SK-N-SH (cell line): ENCODE data around the gene ARHGAP29. TPM values are rescaled to one million over a fixed set of nuclear protein-coding genes. Genes with fewer than 3 reads are reported as not detected.
A peak's percentile ranks its signal among the peaks of the same experiment; 100 is the strongest.

Experiments used
- CTCF ChIA-PET: fragments of 300-600, 350-600 bp; formaldehyde crosslinking; extraction: SDS; loops from one replicate; lab custom pipeline; 2021; lab: Yijun Ruan, JAX
- POLR2A ChIA-PET: fragments of 350-600 bp; sonication (Branson Sonifier 250); formaldehyde crosslinking; extraction: SDS; loops from one replicate; lab custom pipeline; 2020; ENCODE audit warnings: antibody characterized with exemption, inconsistent platforms; lab: Yijun Ruan, JAX
- DNase-seq: peaks from one replicate; pipeline ENCODE4 v3.0.0; 2012
- H2AFZ ChIP-seq: fragments of 200-600 bp; sonication (generic); 2 replicates; pipeline ENCODE4 v1.8.1; 2016; ENCODE audit warnings: antibody characterized with exemption, mild to moderate bottlenecking, low read depth
- H3F3A ChIP-seq: fragments of 200-600 bp; sonication (generic); replicated peaks from 2 replicates; pipeline ENCODE3; 2016; ENCODE audit warnings: antibody characterized with exemption, mild to moderate bottlenecking; ENCODE audit not compliant: insufficient read depth
- H3K27ac ChIP-seq, 2 experiments: fragments of 200-500 bp in 1 of 2; fragments of 200-600 bp in 1 of 2; sonication (Bioruptor generic) in 1 of 2; sonication (generic), shearing (Covaris generic) in 1 of 2; 2 replicates each; pipeline versions ENCODE4 v1.5.1 to v1.6.1; 2014 to 2016; ENCODE audit warnings: low read depth in 2 of 2, inconsistent platforms in 1 of 2, low read length in 1 of 2, mild to moderate bottlenecking in 1 of 2, mixed read lengths in 1 of 2
- H3K27me3 ChIP-seq: fragments of 200-600 bp; sonication (generic), shearing (Covaris generic); 2 replicates; pipeline ENCODE4 v1.6.1; 2016; ENCODE audit warnings: mixed run types; ENCODE audit not compliant: insufficient read depth
- H3K36me3 ChIP-seq, 2 experiments: fragments of 200-500 bp in 1 of 2; fragments of 200-600 bp in 1 of 2; sonication (Bioruptor generic) in 1 of 2; sonication (generic) in 1 of 2; replicated peaks in 1 of 2; 2 replicates each; pipeline versions ENCODE3 to v1.5.1; 2014 to 2016; ENCODE audit warnings: low read length in 1 of 2, mild to moderate bottlenecking in 1 of 2; ENCODE audit not compliant: insufficient read depth in 2 of 2, control insufficient read depth in 1 of 2
- H3K4me1 ChIP-seq, 2 experiments: fragments of 200-500 bp in 1 of 2; fragments of 200-600 bp in 1 of 2; sonication (Bioruptor generic) in 1 of 2; sonication (generic), shearing (Covaris generic) in 1 of 2; 2 replicates each; pipeline versions ENCODE4 v1.5.1 to v1.6.1; 2014 to 2016; ENCODE audit warnings: low read depth in 1 of 2, low read length in 1 of 2, mixed run types in 1 of 2; ENCODE audit not compliant: insufficient read depth in 2 of 2, control insufficient read depth in 1 of 2
- H3K4me2 ChIP-seq: fragments of 200-600 bp; sonication (generic), shearing (Covaris generic); 2 replicates; pipeline ENCODE4 v1.6.1; 2017; ENCODE audit warnings: mixed run types
- H3K4me3 ChIP-seq, 2 experiments: fragments of 200-500 bp in 1 of 2; fragments of 200-600 bp in 1 of 2; sonication (Bioruptor generic) in 1 of 2; sonication (generic), shearing (Covaris generic) in 1 of 2; 2 replicates each; pipeline versions ENCODE4 v1.5.1 to v1.8.1; 2014 to 2016; ENCODE audit warnings: low read depth in 2 of 2, inconsistent platforms in 1 of 2, low read length in 1 of 2, mild to moderate bottlenecking in 1 of 2, mixed read lengths in 1 of 2, moderate library complexity in 1 of 2
- H3K79me2 ChIP-seq: fragments of 200-600 bp; sonication (generic); 2 replicates; pipeline ENCODE4 v1.8.1; 2017; ENCODE audit warnings: mild to moderate bottlenecking; ENCODE audit not compliant: insufficient read depth
- H3K9ac ChIP-seq: fragments of 200-600 bp; sonication (generic); 2 replicates; pipeline ENCODE4 v1.6.1; 2017; ENCODE audit warnings: mixed run types
- H3K9me2 ChIP-seq: fragments of 200-600 bp; sonication (generic); 2 replicates; pipeline ENCODE4 v1.6.1; 2017; ENCODE audit warnings: mixed run types
- H3K9me3 ChIP-seq: fragments of 200-600 bp; sonication (generic); 2 replicates; pipeline ENCODE4 v1.6.1; 2017; ENCODE audit warnings: mixed run types, mild to moderate bottlenecking, moderate library complexity
- H4K20me1 ChIP-seq: fragments of 200-600 bp; sonication (generic); 2 replicates; pipeline ENCODE4 v1.6.1; 2017; ENCODE audit warnings: mild to moderate bottlenecking, mixed run types; ENCODE audit not compliant: insufficient read depth
- CHD2 ChIP-seq: fragments of 150-350 bp; IDR thresholded peaks from 2 replicates; pipeline ENCODE4 v1.6.1; 2018; ENCODE audit warnings: low read length; ENCODE audit not compliant: partially characterized antibody
- ELF1 ChIP-seq: IDR thresholded peaks from 2 replicates; pipeline ENCODE4 v1.4.0; 2012
- EP300 ChIP-seq, 2 experiments: IDR thresholded peaks; 2 replicates each; pipeline versions ENCODE4 v1.4.0 to v1.6.1; 2012; ENCODE audit warnings: borderline replicate concordance in 1 of 2, low read depth in 1 of 2, low read length in 1 of 2
- FOSL2 ChIP-seq: IDR thresholded peaks from 2 replicates; pipeline ENCODE4 v1.4.0; 2012; ENCODE audit warnings: low read depth, mild to moderate bottlenecking, moderate library complexity, borderline replicate concordance
- FOXM1 ChIP-seq: IDR thresholded peaks from 2 replicates; pipeline ENCODE4 v1.4.0; 2012; ENCODE audit warnings: low read depth, mild to moderate bottlenecking
- GATA2 ChIP-seq: sonication (generic); formaldehyde crosslinking; IDR thresholded peaks from 2 replicates; pipeline ENCODE4 v1.5.0; 2020; ENCODE audit warnings: mild to moderate bottlenecking, missing genetic modification reagents
- JUND ChIP-seq: IDR thresholded peaks from 2 replicates; pipeline ENCODE4 v1.4.0; 2012
- MEF2A ChIP-seq: IDR thresholded peaks from 2 replicates; pipeline ENCODE4 v1.4.0; 2012; ENCODE audit warnings: low read depth, borderline replicate concordance
- NFIC ChIP-seq: IDR thresholded peaks from 2 replicates; pipeline ENCODE4 v1.4.0; 2012; ENCODE audit warnings: borderline replicate concordance
- NRF1 ChIP-seq: IDR thresholded peaks from 2 replicates; pipeline ENCODE4 v1.6.1; 2012; ENCODE audit warnings: low read depth, mild to moderate bottlenecking, low read length
- POLR2AphosphoS5 ChIP-seq: IDR thresholded peaks from 2 replicates; pipeline ENCODE4 v1.6.1; 2012; ENCODE audit warnings: low read depth, low read length
- RAD21 ChIP-seq: IDR thresholded peaks from 2 replicates; pipeline ENCODE4 v1.6.1; 2012; ENCODE audit warnings: mild to moderate bottlenecking, low read length
- RCOR1 ChIP-seq: fragments of 150-350 bp; IDR thresholded peaks from 2 replicates; pipeline ENCODE4 v1.6.1; 2017; ENCODE audit warnings: antibody characterized with exemption, low read length
- RFX5 ChIP-seq: IDR thresholded peaks from 2 replicates; pipeline ENCODE4 v1.6.1; 2012; ENCODE audit warnings: mild to moderate bottlenecking, improper control_type of control experiment, low read length
- RXRA ChIP-seq: IDR thresholded peaks from 2 replicates; pipeline ENCODE4 v1.4.0; 2012; ENCODE audit warnings: low read depth, mild to moderate bottlenecking, borderline replicate concordance
- SIN3A ChIP-seq: IDR thresholded peaks from 2 replicates; pipeline ENCODE4 v1.6.1; 2012; ENCODE audit warnings: low read depth, mild to moderate bottlenecking, low read length, moderate library complexity, borderline replicate concordance
- SMC3 ChIP-seq: IDR thresholded peaks from 2 replicates; pipeline ENCODE4 v1.6.1; 2012; ENCODE audit warnings: low read depth, low read length, improper control_type of control experiment
- TCF12 ChIP-seq: IDR thresholded peaks from 2 replicates; pipeline ENCODE4 v1.4.0; 2012
- TEAD4 ChIP-seq: IDR thresholded peaks from 2 replicates; pipeline ENCODE4 v1.4.0; 2012; ENCODE audit warnings: mild to moderate bottlenecking, borderline replicate concordance; ENCODE audit not compliant: insufficient read depth
- WGBS: methylation state at CpG from one replicate; pipeline ENCODE4 v1.1.6; 2017; ENCODE audit warnings: low lambda C conversion rate; 5-methylcytosine and 5-hydroxymethylcytosine counted together
- polyA plus RNA-seq, 3 experiments: library from polyadenylated mRNA; depleted of rRNA; stranded (reverse); fragments of >200 nt; gene quantifications; 2 replicates each; pipeline ENCODE4 v1.2.3, GENCODE V29; 2012
- TF ChIP-seq, protein P1 (sequence below): IDR thresholded peaks from 2 replicates; pipeline ENCODE4; 2012
- TF ChIP-seq, protein P2 (sequence below): fragments of 150-350 bp; IDR thresholded peaks from 2 replicates; pipeline ENCODE4 v1.6.1; 2017; ENCODE audit warnings: antibody characterized with exemption, low read length, low read depth, borderline replicate concordance
- TF ChIP-seq, protein P3 (sequence below): fragments of 150-350 bp; IDR thresholded peaks from 2 replicates; pipeline ENCODE4 v1.6.1; 2016; ENCODE audit warnings: mild to moderate bottlenecking, low read depth, low read length

Gene ARHGAP29
- polyA plus RNA-seq, 1 of the 3 experiments (the other 2 are of a cell fraction), result 20.1 TPM

DNA sequence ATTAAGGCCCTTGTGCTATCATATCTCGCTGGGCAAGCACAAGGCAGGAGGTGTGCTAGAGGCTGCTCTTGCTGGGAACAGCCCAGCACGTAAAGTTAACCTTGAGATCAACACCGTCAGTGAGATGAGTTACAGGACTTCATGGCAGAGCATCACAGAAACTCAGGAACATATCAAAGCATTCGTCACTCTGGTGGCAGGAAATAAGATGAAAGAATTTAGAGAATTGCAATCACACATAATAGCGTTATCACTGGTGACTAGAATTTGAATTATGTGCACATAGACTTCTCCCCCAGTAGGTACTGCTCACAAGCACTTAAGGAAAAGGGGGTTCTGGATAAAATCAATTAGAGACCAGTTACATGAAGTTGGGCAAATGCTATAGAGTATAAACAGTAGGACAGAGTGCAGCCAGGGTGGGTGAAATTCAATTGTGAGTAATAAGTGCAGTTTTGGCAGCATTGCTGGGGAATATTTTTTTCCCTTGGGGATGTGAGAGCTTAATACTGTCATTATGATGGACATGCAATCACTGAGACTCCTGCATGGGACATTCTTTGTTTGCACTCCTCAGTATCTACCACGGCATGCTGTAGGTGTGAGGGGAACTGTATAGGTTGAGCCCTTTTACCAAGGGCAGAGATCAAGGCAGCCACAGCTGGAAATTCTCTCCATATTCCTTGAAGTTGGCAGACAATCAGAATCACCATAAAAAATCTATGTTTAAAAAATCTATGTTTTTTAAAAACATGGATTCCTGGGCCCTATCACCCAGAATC, 44.2 kb upstream of the ARHGAP29 start:
- ChIA-PET POLR2A (no interaction called here), CTCF (interaction anchor here (0.7 to 5.2 kb wide), 5 partner anchors 21 to 217 kb away, joined by 3 to 23 read pairs (median 3); no protein-coding TSS in a partner anchor)
- Histone ChIP-seq H2AFZ (no peak overlapping the region), H3K9me3 (no peaks in the 10 kb centered on the region), H3K9me2 (no peaks in the 10 kb centered on the region), H3K79me2 (no peaks in the 10 kb centered on the region), H3F3A (no peaks in the 10 kb centered on the region), H3K4me2 (no peak overlapping the region), H4K20me1 (no peaks in the 10 kb centered on the region), H3K27me3 (no peaks in the 10 kb centered on the region)
- WGBS, result 16% methylated on average over 6 of the region's 6 CpGs
- DNase-seq, result peak; percentile 42
- TF ChIP-seq SIN3A (peak; percentile 56; the same call in 1 of the 2 replicates), GATA2 (CRISPR knock-in tag) (peak; percentile 54; the same call in 1 of the 2 replicates), ELF1 (no peak), TCF12 (peak; percentile 89), CHD2 (peak; percentile 75), TEAD4 (peak; percentile 80), SMC3 (peak; percentile 3; the same call in 1 of the 2 replicates), RFX5 (no peak), POLR2AphosphoS5 (peak; percentile 43; the same call in 1 of the 2 replicates), MEF2A (no peak), NRF1 (no peak), RAD21 (0 out of 2 replicates have a peak, but pooled peaks have one; percentile 16), RCOR1 (peak; percentile 70; the same call in 1 of the 2 replicates), JUND (peak; percentile 39; the same call in 1 of the 2 replicates), EP300 (IDR thresholded peaks at IDR 0.05; ENCODE audit: borderline replicate concordance in 1 of 2, low read depth in 1 of 2, low read length in 1 of 2) (peak; percentile 56 to 94; a peak in 3 of 4 replicates), NFIC (peak; percentile 37), FOXM1 (peak; percentile 41; the same call in 1 of the 2 replicates), RXRA (no peak)
- TF ChIP-seq, protein P1, sequence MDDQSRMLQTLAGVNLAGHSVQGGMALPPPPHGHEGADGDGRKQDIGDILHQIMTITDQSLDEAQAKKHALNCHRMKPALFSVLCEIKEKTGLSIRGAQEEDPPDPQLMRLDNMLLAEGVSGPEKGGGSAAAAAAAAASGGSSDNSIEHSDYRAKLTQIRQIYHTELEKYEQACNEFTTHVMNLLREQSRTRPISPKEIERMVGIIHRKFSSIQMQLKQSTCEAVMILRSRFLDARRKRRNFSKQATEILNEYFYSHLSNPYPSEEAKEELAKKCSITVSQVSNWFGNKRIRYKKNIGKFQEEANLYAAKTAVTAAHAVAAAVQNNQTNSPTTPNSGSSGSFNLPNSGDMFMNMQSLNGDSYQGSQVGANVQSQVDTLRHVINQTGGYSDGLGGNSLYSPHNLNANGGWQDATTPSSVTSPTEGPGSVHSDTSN, result peak; percentile 43; the same call in 1 of the 2 replicates
- TF ChIP-seq, all 33 proteins: peak for 14
- peak overlapping the region; percentile 25 to 89; a peak in 3 of 4 replicates for H3K27ac ChIP-seq
- no peaks in the 10 kb centered on the region for H3K36me3 ChIP-seq
- no peak overlapping the region for H3K4me3 ChIP-seq
- H3K4me1 ChIP-seq, result peaks cover 12 to 18% of the 10 kb centered on the region in 2 experiments; a peak in 2 of 4 replicates
- H3K9ac ChIP-seq, result no peak overlapping the region

DNA sequence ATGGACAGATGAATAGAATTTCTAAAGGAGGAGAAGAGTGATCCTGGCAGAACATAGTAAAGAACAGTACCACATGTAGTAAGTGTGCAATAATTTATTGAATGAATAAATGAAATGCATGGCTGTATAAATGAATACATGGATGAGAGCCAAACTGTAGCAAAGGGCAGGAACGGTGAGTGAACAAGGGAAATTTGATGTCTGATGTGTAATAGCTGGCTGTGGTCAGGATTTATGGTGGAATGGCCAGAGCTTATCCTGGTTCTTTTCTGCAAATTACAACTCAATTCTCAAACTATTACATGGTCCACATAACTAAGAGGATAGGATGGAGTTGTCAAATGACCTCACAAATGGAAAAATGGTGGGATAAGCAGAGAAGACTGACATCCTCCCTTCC, 43.2 kb upstream of the ARHGAP29 start:
- H4K20me1 ChIP-seq, result no peaks in the 10 kb centered on the region
- CTCF ChIA-PET, result interaction anchor here (0.7 to 5.2 kb wide), 4 partner anchors 26 to 199 kb away, joined by 3 to 23 read pairs (median 3); no protein-coding TSS in a partner anchor
- no peak overlapping the region for H3K4me2 ChIP-seq
- TF ChIP-seq, protein P2, sequence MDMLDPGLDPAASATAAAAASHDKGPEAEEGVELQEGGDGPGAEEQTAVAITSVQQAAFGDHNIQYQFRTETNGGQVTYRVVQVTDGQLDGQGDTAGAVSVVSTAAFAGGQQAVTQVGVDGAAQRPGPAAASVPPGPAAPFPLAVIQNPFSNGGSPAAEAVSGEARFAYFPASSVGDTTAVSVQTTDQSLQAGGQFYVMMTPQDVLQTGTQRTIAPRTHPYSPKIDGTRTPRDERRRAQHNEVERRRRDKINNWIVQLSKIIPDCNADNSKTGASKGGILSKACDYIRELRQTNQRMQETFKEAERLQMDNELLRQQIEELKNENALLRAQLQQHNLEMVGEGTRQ, result no peak
- TF ChIP-seq, protein P3, sequence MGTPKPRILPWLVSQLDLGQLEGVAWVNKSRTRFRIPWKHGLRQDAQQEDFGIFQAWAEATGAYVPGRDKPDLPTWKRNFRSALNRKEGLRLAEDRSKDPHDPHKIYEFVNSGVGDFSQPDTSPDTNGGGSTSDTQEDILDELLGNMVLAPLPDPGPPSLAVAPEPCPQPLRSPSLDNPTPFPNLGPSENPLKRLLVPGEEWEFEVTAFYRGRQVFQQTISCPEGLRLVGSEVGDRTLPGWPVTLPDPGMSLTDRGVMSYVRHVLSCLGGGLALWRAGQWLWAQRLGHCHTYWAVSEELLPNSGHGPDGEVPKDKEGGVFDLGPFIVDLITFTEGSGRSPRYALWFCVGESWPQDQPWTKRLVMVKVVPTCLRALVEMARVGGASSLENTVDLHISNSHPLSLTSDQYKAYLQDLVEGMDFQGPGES, result no peak
- TF ChIP-seq FOXM1 (no peak), POLR2AphosphoS5 (no peak), FOSL2 (no peak)

More for the DNA sequence above, 43.2 kb upstream of the ARHGAP29 start:
- no peak overlapping the region for H2AFZ ChIP-seq
- no peak overlapping the region for H3K9ac ChIP-seq
- peak overlapping the region in 1 of 2 experiments; percentile 89; a peak in 2 of 4 replicates for H3K27ac ChIP-seq
- no peaks in the 10 kb centered on the region for H3K27me3 ChIP-seq
- H3K9me2 ChIP-seq, result no peaks in the 10 kb centered on the region
- H3K9me3 ChIP-seq, result no peaks in the 10 kb centered on the region
- no peaks in the 10 kb centered on the region for H3K79me2 ChIP-seq
- POLR2A ChIA-PET, result no interaction called here
- peaks cover 12 to 18% of the 10 kb centered on the region in 2 experiments; a peak in 2 of 4 replicates for H3K4me1 ChIP-seq
- WGBS, result 36% methylated on average over 1 of the region's 1 CpG
- no peak for DNase-seq
- H3K36me3 ChIP-seq, result no peaks in the 10 kb centered on the region
- H3F3A ChIP-seq, result no peaks in the 10 kb centered on the region
- H3K4me3 ChIP-seq, result no peak overlapping the region
